ENCODE measurements around the gene LPIN1.
A peak's percentile ranks its signal among the peaks of the same experiment; 100 is the strongest.
"Not testable (repeated sequence)": the region's sequence is repeated elsewhere in the genome, so short reads cannot be mapped to it uniquely, and the experiment has no call there.

Gene LPIN1

GRCh38 chr2:11753886-11754699 lies 7.7 kb downstream of the LPIN1 start:
- Mint-ChIP-seq H3K4me3 (no peak overlapping the region), H3K4me1 (peaks cover 42% of the 10 kb centered on the region), H3K27ac (no peak overlapping the region), H3K36me3 (ENCODE audit: low read depth) (peaks cover 23% of the 10 kb centered on the region), H3K27me3 (ENCODE audit: low read depth) (peaks cover 5% of the 10 kb centered on the region), H3K9me3 (peaks cover 9% of the 10 kb centered on the region)
- TF ChIP-seq CTCF (IDR thresholded peaks at IDR 0.05; ENCODE audit: unreplicated experiment in 3 of 3): no peak

DNA sequence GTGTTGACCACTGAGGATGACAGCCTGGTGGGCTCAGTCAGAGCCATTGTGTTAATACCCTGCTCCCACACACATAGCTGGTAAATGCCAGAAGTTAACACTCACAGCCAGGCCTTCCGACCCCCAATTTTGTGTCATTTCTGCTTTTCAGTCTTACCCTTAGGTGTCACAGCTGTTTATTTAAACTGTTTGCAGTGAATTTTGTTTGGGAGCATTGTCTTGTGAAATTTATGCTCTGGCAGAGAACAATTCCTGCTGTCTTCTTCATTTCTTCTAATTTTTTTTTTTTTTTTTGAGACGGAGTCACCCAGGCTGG lies 8.2 kb downstream of the LPIN1 start:
- Mint-ChIP-seq H3K9me3 (peaks cover 10% of the 10 kb centered on the region), H3K4me1 (peaks cover 44% of the 10 kb centered on the region), H3K27me3 (ENCODE audit: low read depth) (peaks cover 5% of the 10 kb centered on the region), H3K27ac (no peak overlapping the region), H3K4me3 (no peak overlapping the region), H3K36me3 (ENCODE audit: low read depth) (peaks cover 25% of the 10 kb centered on the region)
- TF ChIP-seq CTCF (IDR thresholded peaks at IDR 0.05; ENCODE audit: unreplicated experiment in 3 of 3): no peak

DNA sequence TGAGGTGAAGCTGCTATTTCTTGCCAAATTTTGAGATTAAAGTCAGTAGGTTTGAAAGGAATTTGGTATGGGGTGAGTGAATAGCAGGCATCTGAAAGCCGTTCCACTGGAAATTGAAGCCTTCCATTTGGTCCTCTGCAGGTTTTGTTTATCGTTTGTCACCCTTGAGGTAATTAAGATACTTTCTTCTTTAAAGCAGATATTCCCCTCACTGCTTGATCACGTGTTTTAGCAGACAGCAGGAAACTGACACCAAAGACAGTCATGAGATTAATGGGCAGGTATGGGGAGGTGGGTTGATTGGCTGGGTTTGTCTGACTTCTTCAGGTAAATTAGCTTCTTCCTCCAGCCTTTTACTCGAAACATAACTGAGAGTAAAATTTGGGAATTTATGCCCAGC lies 10.7 kb downstream of the LPIN1 start:
- H3K27me3 Mint-ChIP-seq (ENCODE audit: low read depth): peaks cover 5% of the 10 kb centered on the region
- H3K4me3 Mint-ChIP-seq: no peak overlapping the region
- H3K9me3 Mint-ChIP-seq: peaks cover 10% of the 10 kb centered on the region
- H3K4me1 Mint-ChIP-seq: peaks cover 36% of the 10 kb centered on the region
- peak overlapping the region in 1 of 3 experiments; percentile 19 for H3K27ac Mint-ChIP-seq
- no peak for TF ChIP-seq CTCF (IDR thresholded peaks at IDR 0.05; ENCODE audit: unreplicated experiment in 3 of 3)
- H3K36me3 Mint-ChIP-seq (ENCODE audit: low read depth): peaks cover 44% of the 10 kb centered on the region

DNA sequence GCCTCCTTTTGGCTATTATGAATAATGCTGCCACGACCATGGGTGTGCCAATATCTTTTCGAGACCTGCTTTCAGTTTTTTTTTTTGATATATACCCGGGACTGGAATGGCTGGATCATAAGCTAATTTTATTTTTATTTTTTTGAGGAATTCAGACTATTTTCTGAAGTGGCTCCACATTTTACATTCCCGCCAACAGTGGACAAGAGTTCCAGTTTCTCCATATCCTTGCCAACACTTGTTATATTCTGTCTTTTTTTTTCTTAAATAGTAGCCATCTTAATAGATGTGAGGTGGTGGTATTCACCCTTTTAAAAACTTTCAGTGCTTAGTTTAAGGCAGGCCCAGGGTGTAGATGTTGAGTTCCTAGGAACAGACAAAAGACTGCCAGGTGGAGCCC lies 11.8 kb downstream of the LPIN1 start:
- no peaks in the 10 kb centered on the region for H3K27me3 Mint-ChIP-seq (ENCODE audit: low read depth)
- H3K9me3 Mint-ChIP-seq: peaks cover 10% of the 10 kb centered on the region
- peaks cover 36% of the 10 kb centered on the region for H3K4me1 Mint-ChIP-seq
- peaks cover 51% of the 10 kb centered on the region for H3K36me3 Mint-ChIP-seq (ENCODE audit: low read depth)
- no peak overlapping the region for H3K27ac Mint-ChIP-seq
- no peak overlapping the region for H3K4me3 Mint-ChIP-seq
- TF ChIP-seq CTCF (IDR thresholded peaks at IDR 0.05; ENCODE audit: unreplicated experiment in 3 of 3): no peak

DNA sequence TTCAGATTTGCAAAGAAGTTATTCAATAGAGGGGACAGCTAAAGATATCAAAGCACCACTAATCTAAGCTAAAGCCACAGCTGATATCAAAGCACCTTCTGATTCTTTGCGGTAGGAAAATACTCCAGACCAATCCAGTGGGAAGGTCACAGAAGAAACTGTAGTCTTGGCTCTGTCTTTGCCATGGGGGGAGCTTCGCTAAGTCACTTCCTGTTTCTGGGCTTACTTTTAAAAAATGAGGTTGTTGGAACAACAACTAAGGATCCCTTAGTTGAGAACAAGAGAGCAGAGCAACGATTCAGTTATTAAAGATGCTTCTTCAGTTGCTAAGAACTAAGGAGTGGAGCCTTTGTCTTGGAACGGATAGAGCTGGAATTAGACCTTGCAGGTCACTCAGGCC lies 12.2 kb downstream of the LPIN1 start:
- Mint-ChIP-seq H3K4me3 (no peak overlapping the region), H3K27ac (no peak overlapping the region), H3K4me1 (peaks cover 31% of the 10 kb centered on the region), H3K9me3 (peaks cover 10% of the 10 kb centered on the region), H3K36me3 (ENCODE audit: low read depth) (peaks cover 55% of the 10 kb centered on the region), H3K27me3 (ENCODE audit: low read depth) (no peaks in the 10 kb centered on the region)
- TF ChIP-seq CTCF (IDR thresholded peaks at IDR 0.05; ENCODE audit: unreplicated experiment in 3 of 3): no peak

- H3K27me3 Mint-ChIP-seq (ENCODE audit: low read depth); H3K4me3 Mint-ChIP-seq; H3K27ac Mint-ChIP-seq: not testable (repeated sequence)
- Mint-ChIP-seq H3K4me1 (peaks cover 24% of the 10 kb centered on the region), H3K36me3 (ENCODE audit: low read depth) (peaks cover 61% of the 10 kb centered on the region), H3K9me3 (peaks cover 10% of the 10 kb centered on the region)
Measured at GRCh38 chr2:11759182-11759975, 12.9 kb downstream of the LPIN1 start.
